Measurements from ENCODE around the gene PKD1L1.

The PKD1L1 gene

GRCh38 chr7:47914717-47915615 is 33.3 kb downstream of the PKD1L1 start:
- no peaks in the 10 kb centered on the region; the same call in 1 of the 2 replicates for H3K9me3 ChIP-seq (ENCODE audit: control insufficient read depth, insufficient read depth, low read length)
- peaks cover 7% of the 10 kb centered on the region; the same call in 1 of the 2 replicates for H3K4me1 ChIP-seq (ENCODE audit: insufficient read depth, low read length)
- no peak overlapping the region for H3K9ac ChIP-seq (ENCODE audit: low read depth, low read length)
- no peaks in the 10 kb centered on the region for H3K36me3 ChIP-seq (ENCODE audit: insufficient read depth, low read length)

- Histone ChIP-seq H3K4me1 (ENCODE audit: insufficient read depth, low read length) (peaks cover 7% of the 10 kb centered on the region; the same call in 1 of the 2 replicates), H3K36me3 (ENCODE audit: insufficient read depth, low read length) (no peaks in the 10 kb centered on the region), H3K9ac (ENCODE audit: low read depth, low read length) (no peak overlapping the region), H3K9me3 (ENCODE audit: control insufficient read depth, insufficient read depth, low read length) (no peaks in the 10 kb centered on the region)
Observed at GRCh38 chr7:47912332-47912731, 35.9 kb downstream of the PKD1L1 start.

DNA sequence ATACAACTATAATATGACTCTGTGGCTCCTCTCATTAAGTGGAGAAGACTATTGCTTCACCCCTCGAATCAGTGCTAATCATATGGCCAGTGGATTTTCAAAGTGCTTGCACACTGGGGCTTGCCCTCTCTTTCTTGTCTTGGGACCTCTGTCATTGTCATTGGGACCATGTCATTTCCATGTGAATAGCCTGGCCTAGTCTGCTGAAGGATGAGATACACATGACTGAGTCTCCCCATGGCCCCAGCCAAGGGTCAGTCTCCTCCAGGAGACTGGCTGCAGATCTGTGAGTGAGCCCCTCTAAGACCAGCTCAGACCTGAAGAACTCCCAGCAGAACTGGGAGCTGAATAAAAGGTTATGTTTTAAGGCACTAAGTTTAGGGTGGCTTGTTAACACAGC is 39.5 kb downstream of the PKD1L1 start:
- peaks cover 8% of the 10 kb centered on the region for H3K4me1 ChIP-seq (ENCODE audit: insufficient read depth, low read length)
- H3K9me3 ChIP-seq (ENCODE audit: control insufficient read depth, insufficient read depth, low read length) = no peaks in the 10 kb centered on the region
- no peak overlapping the region for H3K9ac ChIP-seq (ENCODE audit: low read depth, low read length)

DNA sequence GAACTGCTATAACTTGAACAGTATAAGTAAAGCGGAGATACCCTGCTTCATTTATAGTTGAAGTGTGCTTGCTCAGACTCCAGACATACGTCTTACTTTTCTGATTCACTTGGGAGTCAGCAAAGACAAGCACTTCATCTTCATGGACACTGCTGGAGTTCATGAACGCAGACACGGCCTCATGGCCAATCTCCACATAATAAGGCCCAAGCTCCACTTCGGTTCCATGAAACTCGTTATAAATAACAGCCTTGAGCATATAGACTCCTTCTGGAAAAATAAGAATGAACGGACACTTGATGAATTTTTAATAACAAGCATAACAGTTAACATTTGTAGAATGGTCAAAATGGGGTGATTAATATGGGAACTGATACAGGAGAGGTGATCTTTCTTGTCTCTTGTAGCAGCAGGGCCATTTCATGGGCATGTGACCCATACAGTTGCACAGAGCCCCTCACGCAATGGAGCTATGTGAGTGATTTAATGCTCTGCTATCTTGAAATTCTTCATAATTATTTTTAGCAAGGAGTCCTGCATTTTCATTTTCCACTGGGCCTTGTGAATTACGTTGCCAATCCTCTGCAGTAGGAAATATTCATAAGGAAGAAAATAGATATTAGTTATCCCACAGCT is 40.2 kb downstream of the PKD1L1 start:
- Histone ChIP-seq H3K9me3 (ENCODE audit: control insufficient read depth, insufficient read depth, low read length) (no peaks in the 10 kb centered on the region), H3K4me1 (ENCODE audit: insufficient read depth, low read length) (peaks cover 8% of the 10 kb centered on the region), H3K9ac (ENCODE audit: low read depth, low read length) (no peak overlapping the region), H3K36me3 (ENCODE audit: insufficient read depth, low read length) (no peaks in the 10 kb centered on the region)

More for the DNA sequence above, 39.5 kb downstream of the PKD1L1 start:
- no peaks in the 10 kb centered on the region for H3K36me3 ChIP-seq (ENCODE audit: insufficient read depth, low read length)

GRCh38 chr7:47906883-47907282 is 41.4 kb downstream of the PKD1L1 start:
- no peak overlapping the region for H3K9ac ChIP-seq (ENCODE audit: low read depth, low read length)
- peaks cover 8% of the 10 kb centered on the region for H3K4me1 ChIP-seq (ENCODE audit: insufficient read depth, low read length)
- H3K36me3 ChIP-seq (ENCODE audit: insufficient read depth, low read length) = no peaks in the 10 kb centered on the region
- no peaks in the 10 kb centered on the region for H3K9me3 ChIP-seq (ENCODE audit: control insufficient read depth, insufficient read depth, low read length)

DNA sequence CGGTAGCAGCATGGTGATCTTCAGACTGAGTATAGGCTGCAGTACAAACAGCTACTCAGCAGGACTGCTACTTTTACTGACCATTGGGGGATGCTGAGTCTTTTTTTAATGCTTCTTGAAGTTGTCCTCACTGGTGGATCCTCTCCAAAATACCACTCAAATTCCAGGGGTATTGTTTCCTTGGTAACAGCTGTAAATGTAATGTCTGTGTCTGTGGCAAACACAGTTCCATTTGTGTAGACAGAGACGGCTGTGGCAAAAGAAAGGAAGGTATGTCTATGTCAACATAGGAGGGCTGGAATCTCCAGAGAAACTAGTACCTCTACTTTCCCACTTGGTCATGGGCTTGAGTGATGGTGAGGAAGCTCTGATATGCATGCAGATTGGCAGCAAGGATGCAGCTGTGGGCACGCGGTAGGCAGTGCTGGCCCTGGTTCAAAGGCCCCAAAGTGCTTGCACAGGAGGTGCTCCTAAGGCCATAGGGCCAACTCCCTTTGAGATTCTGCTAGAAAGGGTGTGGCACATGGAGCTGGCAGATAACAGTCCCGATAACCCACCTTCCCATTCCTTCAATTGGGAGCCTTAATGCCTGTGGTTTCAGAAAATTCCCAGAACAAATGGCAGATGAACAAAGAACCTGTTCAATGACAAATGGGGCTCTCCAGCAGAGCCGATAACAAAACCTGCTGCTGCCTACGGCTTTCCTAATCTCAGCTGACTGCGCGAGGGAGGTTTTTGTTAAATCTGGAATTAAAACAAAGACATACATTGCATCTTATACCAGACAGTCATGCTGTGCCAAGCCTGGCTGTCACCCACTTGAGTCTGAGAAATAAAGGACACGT is 43.0 kb downstream of the PKD1L1 start:
- no peak overlapping the region for H3K9ac ChIP-seq (ENCODE audit: low read depth, low read length)
- H3K4me1 ChIP-seq (ENCODE audit: insufficient read depth, low read length) = peaks cover 8% of the 10 kb centered on the region
- no peaks in the 10 kb centered on the region for H3K9me3 ChIP-seq (ENCODE audit: control insufficient read depth, insufficient read depth, low read length)
- H3K36me3 ChIP-seq (ENCODE audit: insufficient read depth, low read length) = no peaks in the 10 kb centered on the region

DNA sequence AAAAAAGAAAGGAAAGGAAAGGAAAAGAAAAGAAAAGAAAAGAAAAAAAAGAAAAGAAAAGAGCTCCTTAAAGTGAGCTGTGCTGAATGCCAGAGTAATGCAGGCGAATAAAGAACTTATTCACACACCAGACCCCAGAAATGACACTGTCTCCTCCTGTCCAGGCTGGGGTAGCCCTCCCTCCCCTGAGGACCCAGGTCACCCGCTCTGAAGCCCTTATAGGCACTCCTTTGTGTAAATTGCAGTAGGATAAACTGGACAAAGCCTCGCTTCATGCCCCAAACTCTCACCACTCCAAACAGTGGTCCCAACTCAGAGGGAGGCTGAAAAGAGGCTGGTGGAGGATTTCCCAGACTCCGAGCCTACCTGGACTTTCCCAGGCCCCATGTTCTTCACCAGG is 46.3 kb downstream of the PKD1L1 start:
- no peaks in the 10 kb centered on the region for H3K36me3 ChIP-seq (ENCODE audit: insufficient read depth, low read length)
- H3K4me1 ChIP-seq (ENCODE audit: insufficient read depth, low read length) = peaks cover 11% of the 10 kb centered on the region
- H3K9me3 ChIP-seq (ENCODE audit: control insufficient read depth, insufficient read depth, low read length) = no peaks in the 10 kb centered on the region
- H3K9ac ChIP-seq (ENCODE audit: low read depth, low read length) = no peak overlapping the region

- Histone ChIP-seq H3K36me3 (ENCODE audit: insufficient read depth, low read length) (no peaks in the 10 kb centered on the region), H3K9me3 (ENCODE audit: control insufficient read depth, insufficient read depth, low read length) (no peaks in the 10 kb centered on the region), H3K9ac (ENCODE audit: low read depth, low read length) (no peak overlapping the region), H3K4me1 (ENCODE audit: insufficient read depth, low read length) (peaks cover 16% of the 10 kb centered on the region)
Observed at GRCh38 chr7:47901542-47901941, 46.7 kb downstream of the PKD1L1 start.

DNA sequence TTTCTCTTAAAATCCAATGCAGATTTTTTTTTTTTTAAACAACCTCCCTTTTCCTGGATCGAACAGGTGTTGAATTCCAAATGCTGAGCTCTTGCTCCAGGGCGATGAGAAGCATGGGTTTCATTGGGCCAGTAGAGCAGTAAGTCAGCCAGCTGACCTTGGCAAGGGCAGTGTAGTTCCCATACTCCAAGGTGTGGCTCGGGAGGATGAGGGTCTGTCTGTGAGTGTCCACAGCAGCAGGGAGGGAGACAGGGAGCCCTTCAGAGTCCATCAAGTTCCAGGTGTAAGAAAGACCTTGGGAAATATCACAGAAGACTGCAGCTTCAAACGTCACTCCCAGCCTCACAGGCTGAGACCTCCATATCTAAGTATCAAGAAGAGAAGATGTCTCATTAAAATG is 50.4 kb downstream of the PKD1L1 start:
- Histone ChIP-seq H3K9me3 (ENCODE audit: control insufficient read depth, insufficient read depth, low read length) (no peaks in the 10 kb centered on the region), H3K9ac (ENCODE audit: low read depth, low read length) (no peak overlapping the region), H3K36me3 (ENCODE audit: insufficient read depth, low read length) (no peaks in the 10 kb centered on the region), H3K4me1 (ENCODE audit: insufficient read depth, low read length) (peaks cover 10% of the 10 kb centered on the region)

DNA sequence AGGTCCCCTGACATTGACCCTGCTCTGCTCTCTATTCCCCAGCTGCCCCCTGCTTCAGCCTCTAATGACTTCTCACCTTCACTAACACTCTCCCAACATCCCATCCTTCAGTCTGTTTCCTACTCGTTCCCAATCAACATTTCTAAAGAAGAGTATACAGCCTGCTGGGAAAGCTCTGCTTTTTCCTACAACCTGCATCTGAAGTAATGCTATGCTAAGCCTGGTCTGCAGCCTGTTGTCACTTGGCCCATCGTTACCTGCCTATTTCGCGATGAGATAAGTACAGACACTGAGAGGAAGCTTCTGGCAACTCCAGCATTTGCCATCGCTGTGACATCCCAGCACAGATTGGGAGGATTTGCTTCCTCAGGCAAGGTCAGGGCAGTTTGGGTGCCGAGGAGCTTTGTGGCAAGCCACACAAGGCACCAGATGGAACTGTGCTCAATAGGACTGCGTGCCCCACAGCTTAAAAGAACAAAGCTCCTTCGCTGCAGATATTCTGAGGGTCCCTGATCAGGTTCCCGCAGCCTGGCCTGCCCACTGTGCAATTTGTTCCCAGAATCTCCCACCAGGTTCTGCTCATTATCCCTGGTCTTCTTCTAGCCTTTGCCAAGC is 51.4 kb downstream of the PKD1L1 start:
- no peaks in the 10 kb centered on the region for H3K36me3 ChIP-seq (ENCODE audit: insufficient read depth, low read length)
- peaks cover 10% of the 10 kb centered on the region for H3K4me1 ChIP-seq (ENCODE audit: insufficient read depth, low read length)
- H3K9ac ChIP-seq (ENCODE audit: low read depth, low read length) = no peak overlapping the region
- no peaks in the 10 kb centered on the region for H3K9me3 ChIP-seq (ENCODE audit: control insufficient read depth, insufficient read depth, low read length)

DNA sequence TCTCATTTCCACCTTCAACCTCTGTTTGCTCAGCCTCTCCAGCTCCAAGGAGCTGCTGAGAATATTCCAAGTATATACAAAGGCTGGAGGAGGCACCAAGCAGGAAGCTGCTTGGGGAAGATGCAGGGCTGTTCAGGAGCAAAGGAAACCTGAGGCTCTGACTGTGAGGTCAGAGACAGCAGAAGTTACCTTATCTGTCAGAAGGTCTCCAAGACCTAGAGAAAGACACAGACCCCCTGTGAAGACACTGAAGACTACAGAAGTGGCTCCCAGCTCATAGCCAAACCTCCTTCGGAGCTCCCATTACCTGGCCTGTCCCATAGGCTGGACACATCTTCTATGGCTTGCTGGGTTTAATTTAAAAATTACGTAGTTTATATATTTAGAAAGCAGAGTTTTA is 53.2 kb downstream of the PKD1L1 start:
- Histone ChIP-seq H3K9me3 (ENCODE audit: control insufficient read depth, insufficient read depth, low read length) (no peaks in the 10 kb centered on the region), H3K4me1 (ENCODE audit: insufficient read depth, low read length) (peaks cover 10% of the 10 kb centered on the region), H3K36me3 (ENCODE audit: insufficient read depth, low read length) (no peaks in the 10 kb centered on the region), H3K9ac (ENCODE audit: low read depth, low read length) (no peak overlapping the region)

GRCh38 chr7:47893721-47894365 is 54.4 kb downstream of the PKD1L1 start:
- Histone ChIP-seq H3K4me1 (ENCODE audit: insufficient read depth, low read length) (peaks cover 10% of the 10 kb centered on the region), H3K9me3 (ENCODE audit: control insufficient read depth, insufficient read depth, low read length) (no peaks in the 10 kb centered on the region), H3K9ac (ENCODE audit: low read depth, low read length) (no peak overlapping the region), H3K36me3 (ENCODE audit: insufficient read depth, low read length) (no peaks in the 10 kb centered on the region)

GRCh38 chr7:47893238-47893637 is 55.0 kb downstream of the PKD1L1 start:
- Histone ChIP-seq H3K9me3 (ENCODE audit: control insufficient read depth, insufficient read depth, low read length) (no peaks in the 10 kb centered on the region), H3K36me3 (ENCODE audit: insufficient read depth, low read length) (no peaks in the 10 kb centered on the region), H3K4me1 (ENCODE audit: insufficient read depth, low read length) (peaks cover 10% of the 10 kb centered on the region), H3K9ac (ENCODE audit: low read depth, low read length) (no peak overlapping the region)

DNA sequence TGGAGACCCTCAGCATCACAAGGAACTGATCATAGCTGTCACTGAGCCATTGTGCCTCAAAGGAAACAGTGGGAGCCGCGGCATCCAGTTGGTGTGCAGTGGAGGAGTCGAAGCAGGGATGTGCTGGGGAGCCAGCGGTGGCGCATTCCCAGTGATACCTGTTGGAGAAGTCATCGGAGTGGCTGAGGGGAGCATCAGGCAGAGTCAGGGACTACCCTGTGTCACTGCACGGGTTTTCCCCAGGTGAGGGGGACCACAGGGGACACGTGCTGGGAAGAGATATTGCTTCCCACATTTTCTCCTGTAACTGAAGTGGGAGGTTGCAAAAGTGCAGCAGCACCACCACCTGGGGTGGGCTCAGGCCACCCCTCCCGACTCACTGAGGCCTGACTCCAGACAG is 57.7 kb downstream of the PKD1L1 start:
- H3K9ac ChIP-seq (ENCODE audit: low read depth, low read length) = no peak overlapping the region
- H3K36me3 ChIP-seq (ENCODE audit: insufficient read depth, low read length) = no peaks in the 10 kb centered on the region
- no peaks in the 10 kb centered on the region for H3K9me3 ChIP-seq (ENCODE audit: control insufficient read depth, insufficient read depth, low read length)
- H3K4me1 ChIP-seq (ENCODE audit: insufficient read depth, low read length) = no peaks in the 10 kb centered on the region
